ENCODE measurements around the gene AJAP1. TPM values are rescaled to one million over a fixed set of nuclear protein-coding genes. Genes with fewer than 3 reads are reported as not detected.

The AJAP1 gene
- total and polyA plus RNA-seq, 12 donors: 0.07 to 2.2 (median 0.44) TPM

- 76 to 86% (median 82%) methylated on average over 8 to 9 of the region's 9 CpGs for WGBS, 4 donors
- Histone ChIP-seq H3K4me1 (replicated peaks in 1 of 2) (no peaks in the 10 kb centered on the region), H3K27me3 (no peaks in the 10 kb centered on the region), H3K9me3 (replicated peaks in 1 of 3) (no peaks in the 10 kb centered on the region), H3K27ac (no peak overlapping the region), H3K36me3 (replicated peaks in 1 of 2) (no peaks in the 10 kb centered on the region), H3K4me3 (no peak overlapping the region)
- TF ChIP-seq CTCF (IDR thresholded peaks at IDR 0.05): no peak
- TF ChIP-seq POLR2A (IDR thresholded peaks at IDR 0.05): no peak
- intact Hi-C loops (cut with DNase I): no loop called here
- DNase-seq: no peak
These were observed 27.7 kb upstream of the AJAP1 start for GRCh38 chr1:4626560-4627319.

- 81 to 90% (median 87%) methylated on average over 11 to 12 of the region's 12 CpGs for WGBS, 4 donors
- TF ChIP-seq POLR2A (IDR thresholded peaks at IDR 0.05) (no peak), CTCF (IDR thresholded peaks at IDR 0.05) (no peak)
- no peak for DNase-seq
- H3K27me3 ChIP-seq: no peaks in the 10 kb centered on the region
- H3K9me3 ChIP-seq (replicated peaks in 1 of 3): no peaks in the 10 kb centered on the region
- H3K27ac ChIP-seq: no peak overlapping the region
- no peaks in the 10 kb centered on the region for H3K36me3 ChIP-seq (replicated peaks in 1 of 2)
- no peak overlapping the region for H3K4me3 ChIP-seq
- intact Hi-C loops (cut with DNase I): no loop called here
- no peaks in the 10 kb centered on the region for H3K4me1 ChIP-seq (replicated peaks in 1 of 2)
These were observed 27.1 kb upstream of the AJAP1 start for GRCh38 chr1:4627353-4627752.

- Histone ChIP-seq H3K9me3 (replicated peaks in 1 of 3) (no peaks in the 10 kb centered on the region), H3K4me1 (replicated peaks in 1 of 2) (no peaks in the 10 kb centered on the region), H3K4me3 (no peak overlapping the region), H3K36me3 (replicated peaks in 1 of 2) (no peaks in the 10 kb centered on the region), H3K27me3 (no peaks in the 10 kb centered on the region), H3K27ac (no peak overlapping the region)
- intact Hi-C loops (cut with DNase I): no loop called here
- TF ChIP-seq POLR2A (IDR thresholded peaks at IDR 0.05) (no peak), CTCF (IDR thresholded peaks at IDR 0.05) (no peak)
- no peak for DNase-seq
- 81 to 91% (median 85%) methylated on average over 7 of the region's 7 CpGs for WGBS, 4 donors
These were observed 25.4 kb upstream of the AJAP1 start for GRCh38 chr1:4628992-4629391.

- Histone ChIP-seq H3K4me3 (no peak overlapping the region), H3K36me3 (replicated peaks in 1 of 2) (no peaks in the 10 kb centered on the region), H3K27ac (no peak overlapping the region), H3K4me1 (replicated peaks in 1 of 2) (no peaks in the 10 kb centered on the region), H3K9me3 (replicated peaks in 1 of 3) (no peaks in the 10 kb centered on the region), H3K27me3 (no peaks in the 10 kb centered on the region)
- intact Hi-C loops (cut with DNase I): no loop called here
- WGBS, 4 donors: 79 to 89% (median 85%) methylated on average over 4 to 7 of the region's 7 CpGs
- no peak for DNase-seq
- TF ChIP-seq CTCF (IDR thresholded peaks at IDR 0.05): no peak
- TF ChIP-seq POLR2A (IDR thresholded peaks at IDR 0.05): no peak
These were observed 23.8 kb upstream of the AJAP1 start for GRCh38 chr1:4630561-4630960.
